HL-60 (cell line): ENCODE measurements around the gene GM2A.

Experiments
- POLR2AphosphoS5 ChIP-seq: IDR thresholded peaks from 2 replicates; pipeline ENCODE4 v1.6.1; 2012; ENCODE audit warnings: low read depth
- TF ChIP-seq, protein P1 (sequence below): IDR thresholded peaks from one replicate; pipeline ENCODE4 v1.5.1; 2011; ENCODE audit warnings: low read length, control low read depth, inconsistent platforms; ENCODE audit not compliant: insufficient read depth
- TF ChIP-seq, protein P2 (sequence below): IDR thresholded peaks from 2 replicates; pipeline ENCODE4 v1.6.1; 2012; ENCODE audit warnings: low read depth; ENCODE audit not compliant: insufficient replicate concordance

DNA sequence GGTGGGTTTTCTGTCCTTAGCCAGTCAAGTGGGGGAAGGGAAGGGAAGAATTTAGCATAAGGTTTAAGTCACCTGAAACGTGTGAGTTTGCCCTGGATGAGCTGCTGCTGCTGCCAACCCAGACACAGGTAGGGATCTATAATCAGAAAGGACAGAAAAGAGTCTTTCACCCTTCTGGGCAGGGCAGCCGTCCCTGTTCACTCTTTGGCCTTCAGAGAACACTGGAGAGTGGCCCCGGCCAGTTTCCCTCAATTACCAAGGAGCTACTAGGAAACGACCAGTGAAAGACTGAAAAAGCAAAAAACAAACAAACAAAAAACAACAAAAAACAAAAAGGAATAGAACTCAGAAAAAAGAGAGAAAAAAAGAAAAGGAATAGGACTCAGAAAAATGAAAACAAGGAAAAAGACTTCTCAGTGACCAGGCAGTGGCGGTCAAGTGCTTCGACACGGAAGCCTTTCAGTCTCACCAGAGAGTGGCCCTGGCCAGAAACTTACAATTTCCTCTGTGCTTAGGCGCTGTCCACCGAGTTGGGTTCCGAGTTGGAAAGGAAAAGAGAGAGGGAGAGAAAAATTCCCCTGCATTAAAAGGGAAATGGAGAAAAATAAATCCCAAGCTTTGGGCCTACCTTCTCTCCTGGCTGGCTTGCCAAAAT is 2.5 kb upstream of the GM2A start:
- TF ChIP-seq, protein P1, sequence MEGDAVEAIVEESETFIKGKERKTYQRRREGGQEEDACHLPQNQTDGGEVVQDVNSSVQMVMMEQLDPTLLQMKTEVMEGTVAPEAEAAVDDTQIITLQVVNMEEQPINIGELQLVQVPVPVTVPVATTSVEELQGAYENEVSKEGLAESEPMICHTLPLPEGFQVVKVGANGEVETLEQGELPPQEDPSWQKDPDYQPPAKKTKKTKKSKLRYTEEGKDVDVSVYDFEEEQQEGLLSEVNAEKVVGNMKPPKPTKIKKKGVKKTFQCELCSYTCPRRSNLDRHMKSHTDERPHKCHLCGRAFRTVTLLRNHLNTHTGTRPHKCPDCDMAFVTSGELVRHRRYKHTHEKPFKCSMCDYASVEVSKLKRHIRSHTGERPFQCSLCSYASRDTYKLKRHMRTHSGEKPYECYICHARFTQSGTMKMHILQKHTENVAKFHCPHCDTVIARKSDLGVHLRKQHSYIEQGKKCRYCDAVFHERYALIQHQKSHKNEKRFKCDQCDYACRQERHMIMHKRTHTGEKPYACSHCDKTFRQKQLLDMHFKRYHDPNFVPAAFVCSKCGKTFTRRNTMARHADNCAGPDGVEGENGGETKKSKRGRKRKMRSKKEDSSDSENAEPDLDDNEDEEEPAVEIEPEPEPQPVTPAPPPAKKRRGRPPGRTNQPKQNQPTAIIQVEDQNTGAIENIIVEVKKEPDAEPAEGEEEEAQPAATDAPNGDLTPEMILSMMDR = no peak
- no peak for TF ChIP-seq POLR2AphosphoS5
- TF ChIP-seq, protein P2, sequence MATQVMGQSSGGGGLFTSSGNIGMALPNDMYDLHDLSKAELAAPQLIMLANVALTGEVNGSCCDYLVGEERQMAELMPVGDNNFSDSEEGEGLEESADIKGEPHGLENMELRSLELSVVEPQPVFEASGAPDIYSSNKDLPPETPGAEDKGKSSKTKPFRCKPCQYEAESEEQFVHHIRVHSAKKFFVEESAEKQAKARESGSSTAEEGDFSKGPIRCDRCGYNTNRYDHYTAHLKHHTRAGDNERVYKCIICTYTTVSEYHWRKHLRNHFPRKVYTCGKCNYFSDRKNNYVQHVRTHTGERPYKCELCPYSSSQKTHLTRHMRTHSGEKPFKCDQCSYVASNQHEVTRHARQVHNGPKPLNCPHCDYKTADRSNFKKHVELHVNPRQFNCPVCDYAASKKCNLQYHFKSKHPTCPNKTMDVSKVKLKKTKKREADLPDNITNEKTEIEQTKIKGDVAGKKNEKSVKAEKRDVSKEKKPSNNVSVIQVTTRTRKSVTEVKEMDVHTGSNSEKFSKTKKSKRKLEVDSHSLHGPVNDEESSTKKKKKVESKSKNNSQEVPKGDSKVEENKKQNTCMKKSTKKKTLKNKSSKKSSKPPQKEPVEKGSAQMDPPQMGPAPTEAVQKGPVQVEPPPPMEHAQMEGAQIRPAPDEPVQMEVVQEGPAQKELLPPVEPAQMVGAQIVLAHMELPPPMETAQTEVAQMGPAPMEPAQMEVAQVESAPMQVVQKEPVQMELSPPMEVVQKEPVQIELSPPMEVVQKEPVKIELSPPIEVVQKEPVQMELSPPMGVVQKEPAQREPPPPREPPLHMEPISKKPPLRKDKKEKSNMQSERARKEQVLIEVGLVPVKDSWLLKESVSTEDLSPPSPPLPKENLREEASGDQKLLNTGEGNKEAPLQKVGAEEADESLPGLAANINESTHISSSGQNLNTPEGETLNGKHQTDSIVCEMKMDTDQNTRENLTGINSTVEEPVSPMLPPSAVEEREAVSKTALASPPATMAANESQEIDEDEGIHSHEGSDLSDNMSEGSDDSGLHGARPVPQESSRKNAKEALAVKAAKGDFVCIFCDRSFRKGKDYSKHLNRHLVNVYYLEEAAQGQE = no peak
